SU-DHL-6 (cell line): Measurements from ENCODE around the gene NAV3.

Experiments
- EZH2phosphoT487 ChIP-seq: fragments of 200-600 bp; sonication (generic), shearing (Covaris generic); conservative IDR thresholded peaks from 2 replicates; pipeline ENCODE4 v1.6.1; 2018; ENCODE audit warnings: mild to moderate bottlenecking, antibody characterized with exemption, low read length, moderate library complexity, mixed read lengths
- TF ChIP-seq, protein P1 (sequence below): fragments of 200-600 bp; sonication (generic); IDR thresholded peaks from one replicate; pipeline ENCODE4 v1.5.1; 2017; ENCODE audit warnings: antibody characterized with exemption, mild to moderate bottlenecking, low read length, moderate library complexity; ENCODE audit not compliant: insufficient read depth, poor library complexity, severe bottlenecking

- TF ChIP-seq, protein P1, sequence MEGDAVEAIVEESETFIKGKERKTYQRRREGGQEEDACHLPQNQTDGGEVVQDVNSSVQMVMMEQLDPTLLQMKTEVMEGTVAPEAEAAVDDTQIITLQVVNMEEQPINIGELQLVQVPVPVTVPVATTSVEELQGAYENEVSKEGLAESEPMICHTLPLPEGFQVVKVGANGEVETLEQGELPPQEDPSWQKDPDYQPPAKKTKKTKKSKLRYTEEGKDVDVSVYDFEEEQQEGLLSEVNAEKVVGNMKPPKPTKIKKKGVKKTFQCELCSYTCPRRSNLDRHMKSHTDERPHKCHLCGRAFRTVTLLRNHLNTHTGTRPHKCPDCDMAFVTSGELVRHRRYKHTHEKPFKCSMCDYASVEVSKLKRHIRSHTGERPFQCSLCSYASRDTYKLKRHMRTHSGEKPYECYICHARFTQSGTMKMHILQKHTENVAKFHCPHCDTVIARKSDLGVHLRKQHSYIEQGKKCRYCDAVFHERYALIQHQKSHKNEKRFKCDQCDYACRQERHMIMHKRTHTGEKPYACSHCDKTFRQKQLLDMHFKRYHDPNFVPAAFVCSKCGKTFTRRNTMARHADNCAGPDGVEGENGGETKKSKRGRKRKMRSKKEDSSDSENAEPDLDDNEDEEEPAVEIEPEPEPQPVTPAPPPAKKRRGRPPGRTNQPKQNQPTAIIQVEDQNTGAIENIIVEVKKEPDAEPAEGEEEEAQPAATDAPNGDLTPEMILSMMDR, result no peak
- no peak for TF ChIP-seq EZH2phosphoT487
Measured at GRCh38 chr12:78085542-78086182, 255.0 kb downstream of the NAV3 start.
